Endothelial cell of umbilical vein (primary cell): ENCODE measurements around the gene ENPP5. TPM values are rescaled to one million over a fixed set of nuclear protein-coding genes. Genes with fewer than 3 reads are reported as not detected.

Experiments used
- BruUV-seq: library from RNA; stranded (reverse); fragments of 400-500 nt; replicated peaks from 2 replicates; lab custom pipeline; 2021; lab: Mats Ljungman, UMichigan
- CTCF ChIA-PET: fragments of 300-600, 350-600 bp; sonication (Branson Sonifier 250); formaldehyde crosslinking; loops from one replicate; lab custom pipeline; 2021; ENCODE audit warnings: antibody characterized with exemption, inconsistent platforms; lab: Charles Lee
- POLR2A ChIA-PET: fragments of 300-600, 350-600 bp; sonication (Branson Sonifier 250); formaldehyde crosslinking; loops from one replicate; lab custom pipeline; 2021; ENCODE audit warnings: antibody characterized with exemption, inconsistent platforms; lab: Charles Lee
- DNase-seq: peaks from one replicate; pipeline ENCODE4 v3.0.0-alpha.2; 2011; ENCODE audit warnings: low read depth, low spot score
- FAIRE-seq: peaks from 2 replicates; lab custom pipeline; 2011; peaks lifted over from hg19 to GRCh38; lab: Jason Lieb, UNC
- H2AFZ ChIP-seq: 2 replicates; pipeline ENCODE4 v1.6.0; 2012; ENCODE audit warnings: low read depth, low read length, control low read depth, inconsistent platforms
- H3K27ac ChIP-seq: 2 replicates; pipeline ENCODE4 v1.5.1; 2011; ENCODE audit warnings: low read depth, mild to moderate bottlenecking, control low read depth, low read length, moderate library complexity; ENCODE audit not compliant: insufficient read depth
- H3K27me3 ChIP-seq, 2 experiments: 2 replicates each; pipeline versions ENCODE4 v1.6.0 to v1.6.1; 2011; ENCODE audit warnings: low read length in 2 of 2, mixed read lengths in 1 of 2; ENCODE audit not compliant: control insufficient read depth in 2 of 2, insufficient read depth in 2 of 2
- H3K36me3 ChIP-seq, 2 experiments: 2 replicates in 1 of 2; 3 replicates in 1 of 2; pipeline ENCODE4 v1.5.1; 2011; ENCODE audit warnings: low read length in 2 of 2, mild to moderate bottlenecking in 1 of 2, moderate library complexity in 1 of 2; ENCODE audit not compliant: control insufficient read depth in 2 of 2, insufficient read depth in 2 of 2; ENCODE audit errors: extremely low read depth in 1 of 2
- H3K4me1 ChIP-seq: 3 replicates; pipeline ENCODE4 v1.5.1; 2011; ENCODE audit warnings: mild to moderate bottlenecking, low read length; ENCODE audit not compliant: control insufficient read depth, insufficient read depth; ENCODE audit errors: extremely low read depth
- H3K4me2 ChIP-seq: 2 replicates; pipeline ENCODE4 v1.6.1; 2011; ENCODE audit warnings: low read length, control low read depth, mixed read lengths; ENCODE audit not compliant: insufficient read depth
- H3K4me3 ChIP-seq, 3 experiments: fragments of 200-600 bp in 1 of 3; sonication (generic), shearing (Covaris generic) in 1 of 3; replicated peaks in 1 of 3; 2 replicates each; pipeline ENCODE4 v1.5.1; 2011 to 2016; ENCODE audit warnings: control low read depth in 3 of 3, low read length in 3 of 3, mild to moderate bottlenecking in 2 of 3, inconsistent platforms in 1 of 3, low read depth in 1 of 3, moderate library complexity in 1 of 3; ENCODE audit not compliant: insufficient read depth in 1 of 3
- H3K79me2 ChIP-seq: 2 replicates; pipeline ENCODE4 v1.6.0; 2012; ENCODE audit warnings: low read length, inconsistent platforms; ENCODE audit not compliant: control insufficient read depth, insufficient read depth
- H3K9ac ChIP-seq: replicated peaks from 2 replicates; pipeline ENCODE3; 2011; ENCODE audit warnings: low read length, control low read depth; ENCODE audit not compliant: insufficient read depth; ENCODE audit errors: extremely low read depth
- H3K9me1 ChIP-seq: replicated peaks from 3 replicates; pipeline ENCODE4 v1.6.0; 2011; ENCODE audit warnings: mild to moderate bottlenecking, low read length; ENCODE audit not compliant: control insufficient read depth, insufficient read depth; ENCODE audit errors: extremely low read depth
- H3K9me3 ChIP-seq: replicated peaks from 2 replicates; pipeline ENCODE4 v1.5.1; 2012; ENCODE audit warnings: low read length, inconsistent platforms; ENCODE audit not compliant: control insufficient read depth, insufficient read depth
- H4K20me1 ChIP-seq: replicated peaks from 2 replicates; pipeline ENCODE3; 2011; ENCODE audit warnings: mild to moderate bottlenecking, low read length; ENCODE audit not compliant: control insufficient read depth, insufficient read depth; ENCODE audit errors: extremely low read depth
- EZH2 ChIP-seq: IDR thresholded peaks from 2 replicates; pipeline ENCODE4 v1.6.1; 2012; ENCODE audit warnings: borderline replicate concordance, low read depth, mild to moderate bottlenecking, moderate library complexity, low read length, inconsistent platforms; ENCODE audit not compliant: severe bottlenecking
- FOS ChIP-seq: IDR thresholded peaks from 2 replicates; pipeline ENCODE4 v1.6.1; 2011; ENCODE audit warnings: mild to moderate bottlenecking, low read length, moderate library complexity, borderline replicate concordance; ENCODE audit not compliant: insufficient read depth
- GATA2 ChIP-seq: IDR thresholded peaks from 2 replicates; pipeline ENCODE4 v1.7.0; 2011; ENCODE audit warnings: low read depth, mild to moderate bottlenecking, moderate library complexity, mixed read lengths, low read length; ENCODE audit not compliant: insufficient read length, insufficient read depth
- JUN ChIP-seq: IDR thresholded peaks from 2 replicates; pipeline ENCODE4 v1.6.1; 2011; ENCODE audit warnings: borderline replicate concordance, low read depth; ENCODE audit not compliant: insufficient read length, insufficient read depth
- MAX ChIP-seq: IDR thresholded peaks from 2 replicates; pipeline ENCODE4 v1.6.1; 2011; ENCODE audit not compliant: insufficient read depth, insufficient read length
- MYC ChIP-seq: IDR thresholded peaks from one replicate; pipeline ENCODE4 v1.6.1; 2011; ENCODE audit warnings: mild to moderate bottlenecking, low read depth, low read length
- POLR2A ChIP-seq: IDR thresholded peaks from 2 replicates; pipeline ENCODE4 v1.6.1; 2012; ENCODE audit warnings: low read depth, mild to moderate bottlenecking, control low read depth, low read length
- POLR2AphosphoS5 ChIP-seq: IDR thresholded peaks from 2 replicates; pipeline ENCODE4 v1.6.1; 2012; ENCODE audit warnings: low read depth, mild to moderate bottlenecking, control low read depth, low read length, moderate library complexity; ENCODE audit not compliant: insufficient read depth
- dilution Hi-C: fragments of 300-500 bp; cut with MboI; formaldehyde crosslinking; loops from one replicate; pipeline ENCODE4 v1.15.0; 2019; ENCODE audit warnings: low sequenced_read_pairs; ENCODE audit not compliant: extremely low pct_ligation_motif_present
- intact Hi-C: fragments of 100-400 bp; cut with micrococcal nuclease; formaldehyde crosslinking; loops from one replicate; pipeline ENCODE4 v1.10.0; 2022
- polyA plus RNA-seq, 4 experiments: library from polyadenylated mRNA; depleted of rRNA in 3 of 4; stranded (reverse) in 3 of 4; unstranded in 1 of 4; fragments of >200 nt; gene quantifications; 2 replicates each; pipeline versions ENCODE4 v1.2.1 to v1.2.3, GENCODE V29; 2011 to 2012; ENCODE audit warnings: missing spikeins in 1 of 4
- total RNA-seq: library from RNA; stranded (reverse); gene quantifications from 2 replicates; pipeline ENCODE4 v1.2.3, GENCODE V29; 2021
- TF ChIP-seq, protein P1 (sequence below), 2 donors: IDR thresholded peaks; 1 replicate in 1 of 2; 2 replicates in 1 of 2; pipeline ENCODE4 v1.5.1; 2011; ENCODE audit warnings: low read length in 2 of 2, mild to moderate bottlenecking in 2 of 2, moderate library complexity in 2 of 2, control low read depth in 1 of 2, inconsistent platforms in 1 of 2, low read depth in 1 of 2; ENCODE audit not compliant: insufficient read depth in 1 of 2; ENCODE audit errors: extremely low read depth in 1 of 2

ENPP5 gene
- total and polyA plus RNA-seq, 2 donors (not counting 3 experiments of a cell fraction or from before 2014, with no cell fraction given), result not detected

GRCh38 chr6:46137387-46137786 lies 33.4 kb downstream of the ENPP5 start:
- Histone ChIP-seq H4K20me1 (no peaks in the 10 kb centered on the region), H3K36me3 (no peaks in the 10 kb centered on the region), H3K79me2 (no peaks in the 10 kb centered on the region), H3K9me1 (no peaks in the 10 kb centered on the region), H3K9me3 (no peaks in the 10 kb centered on the region), H3K9ac (no peak overlapping the region), H3K27me3 (peaks cover 0 to 2% of the 10 kb centered on the region in 2 experiments), H3K4me2 (no peak overlapping the region), H3K27ac (no peak overlapping the region), H3K4me3 (no peak overlapping the region), H3K4me1 (no peaks in the 10 kb centered on the region), H2AFZ (no peak overlapping the region)
- FAIRE-seq (no peak), DNase-seq (no peak)
- POLR2A ChIA-PET, result no interaction called here
- CTCF ChIA-PET, result no interaction called here
- BruUV-seq, result no TSS peak
- TF ChIP-seq POLR2AphosphoS5 (no peak), JUN (no peak), POLR2A (no peak), FOS (no peak), MYC (no peak), GATA2 (no peak), EZH2 (no peak), MAX (no peak)
- TF ChIP-seq, protein P1, sequence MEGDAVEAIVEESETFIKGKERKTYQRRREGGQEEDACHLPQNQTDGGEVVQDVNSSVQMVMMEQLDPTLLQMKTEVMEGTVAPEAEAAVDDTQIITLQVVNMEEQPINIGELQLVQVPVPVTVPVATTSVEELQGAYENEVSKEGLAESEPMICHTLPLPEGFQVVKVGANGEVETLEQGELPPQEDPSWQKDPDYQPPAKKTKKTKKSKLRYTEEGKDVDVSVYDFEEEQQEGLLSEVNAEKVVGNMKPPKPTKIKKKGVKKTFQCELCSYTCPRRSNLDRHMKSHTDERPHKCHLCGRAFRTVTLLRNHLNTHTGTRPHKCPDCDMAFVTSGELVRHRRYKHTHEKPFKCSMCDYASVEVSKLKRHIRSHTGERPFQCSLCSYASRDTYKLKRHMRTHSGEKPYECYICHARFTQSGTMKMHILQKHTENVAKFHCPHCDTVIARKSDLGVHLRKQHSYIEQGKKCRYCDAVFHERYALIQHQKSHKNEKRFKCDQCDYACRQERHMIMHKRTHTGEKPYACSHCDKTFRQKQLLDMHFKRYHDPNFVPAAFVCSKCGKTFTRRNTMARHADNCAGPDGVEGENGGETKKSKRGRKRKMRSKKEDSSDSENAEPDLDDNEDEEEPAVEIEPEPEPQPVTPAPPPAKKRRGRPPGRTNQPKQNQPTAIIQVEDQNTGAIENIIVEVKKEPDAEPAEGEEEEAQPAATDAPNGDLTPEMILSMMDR (IDR thresholded peaks at IDR 0.05; ENCODE audit: extremely low read depth in 1 of 2, insufficient read depth in 1 of 2, low read depth in 1 of 2, low read length in 2 of 2), result no peak
- dilution Hi-C loops (no loop called here), intact Hi-C loops (no loop called here)
